Measurements from ENCODE around the gene JHY. TPM values are rescaled to one million over a fixed set of nuclear protein-coding genes. Genes with fewer than 3 reads are reported as not detected.

Gene JHY
- total RNA-seq, 6 experiments from 2014 or later, result 0.10 to 0.37 (median 0.22) TPM; not detected in 1

DNA sequence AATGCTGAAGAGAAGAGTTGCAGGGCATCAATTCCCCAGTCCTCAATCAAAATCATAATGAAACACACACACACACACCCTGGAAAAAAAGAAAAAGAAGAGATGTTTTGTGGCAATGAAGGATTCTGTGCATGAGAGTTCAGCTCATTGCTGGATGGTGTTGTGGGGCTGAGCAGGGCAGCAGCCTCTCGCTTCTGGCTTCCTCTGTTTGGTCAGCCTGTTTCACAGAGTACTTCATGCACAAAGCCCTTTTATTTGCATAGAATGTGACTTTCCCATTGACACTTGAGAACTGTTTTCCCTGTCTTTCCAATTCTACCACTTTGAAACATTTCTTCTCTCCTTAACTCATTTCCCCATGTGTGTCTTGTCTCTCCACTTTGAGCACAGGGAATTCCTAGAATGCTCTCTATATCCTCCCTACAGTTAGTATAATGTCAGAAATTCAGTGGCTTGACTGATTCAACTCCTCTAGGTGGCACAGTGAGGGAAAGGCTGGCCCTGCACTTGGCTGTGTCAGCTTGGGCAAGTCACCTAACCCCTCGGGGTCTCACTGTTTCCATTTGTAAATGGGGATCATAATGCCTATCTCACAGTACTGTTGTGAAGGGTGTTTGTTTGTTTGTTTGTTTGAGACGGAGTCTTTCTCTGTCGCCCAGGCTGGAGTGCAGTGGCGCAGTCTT, 124.4 kb downstream of the JHY start:
- no peaks in the 10 kb centered on the region for H3K36me3 ChIP-seq
- intact Hi-C loops (cut with DNase I), result no loop called here
- no peak for TF ChIP-seq POLR2A (IDR thresholded peaks at IDR 0.05)
- TF ChIP-seq, protein P1, sequence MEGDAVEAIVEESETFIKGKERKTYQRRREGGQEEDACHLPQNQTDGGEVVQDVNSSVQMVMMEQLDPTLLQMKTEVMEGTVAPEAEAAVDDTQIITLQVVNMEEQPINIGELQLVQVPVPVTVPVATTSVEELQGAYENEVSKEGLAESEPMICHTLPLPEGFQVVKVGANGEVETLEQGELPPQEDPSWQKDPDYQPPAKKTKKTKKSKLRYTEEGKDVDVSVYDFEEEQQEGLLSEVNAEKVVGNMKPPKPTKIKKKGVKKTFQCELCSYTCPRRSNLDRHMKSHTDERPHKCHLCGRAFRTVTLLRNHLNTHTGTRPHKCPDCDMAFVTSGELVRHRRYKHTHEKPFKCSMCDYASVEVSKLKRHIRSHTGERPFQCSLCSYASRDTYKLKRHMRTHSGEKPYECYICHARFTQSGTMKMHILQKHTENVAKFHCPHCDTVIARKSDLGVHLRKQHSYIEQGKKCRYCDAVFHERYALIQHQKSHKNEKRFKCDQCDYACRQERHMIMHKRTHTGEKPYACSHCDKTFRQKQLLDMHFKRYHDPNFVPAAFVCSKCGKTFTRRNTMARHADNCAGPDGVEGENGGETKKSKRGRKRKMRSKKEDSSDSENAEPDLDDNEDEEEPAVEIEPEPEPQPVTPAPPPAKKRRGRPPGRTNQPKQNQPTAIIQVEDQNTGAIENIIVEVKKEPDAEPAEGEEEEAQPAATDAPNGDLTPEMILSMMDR (IDR thresholded peaks at IDR 0.05), result no peak
- H3K27me3 ChIP-seq, result no peaks in the 10 kb centered on the region
- H3K9me3 ChIP-seq, result no peaks in the 10 kb centered on the region
- no peak overlapping the region for H3K4me3 ChIP-seq
- no peak overlapping the region for H3K27ac ChIP-seq
- no peak for ATAC-seq
- 63% methylated on average over 4 of the region's 5 CpGs for WGBS (ENCODE audit: insufficient coverage, low coverage, low lambda C conversion rate, missing lambda C conversion rate)
- no peaks in the 10 kb centered on the region for H3K4me1 ChIP-seq
- no peak for DNase-seq

Small RNA genes lying within 50 kb of the gene (small RNA-seq; reads per million reads assigned to genes)
- gene RNU4-23P, result 0 reads per million in 2 experiments

Other genes with a start within 250 kb of the JHY start
- 10 to 100 TPM in 1 of 6 experiments, 1 to 10 TPM in 5; 1.7 to 10.5 (median 2.4) TPM for gene UBASH3B, start 227.0 kb upstream of the JHY start, total RNA-seq
- gene CRTAM, start 44.3 kb upstream of the JHY start, total RNA-seq, result under 1 TPM in 5 of 6 experiments, not detected in 1; 0.11 to 0.26 (median 0.25) TPM
- gene BSX, start 99.1 kb downstream of the JHY start, total RNA-seq, result not detected
- gene HSPA8, start 179.4 kb downstream of the JHY start, total RNA-seq, result 100 to 1,000 TPM; 388 to 894 (median 659) TPM